ENCODE measurements around the gene OR1B1. TPM values are rescaled to one million over a fixed set of nuclear protein-coding genes. Genes with fewer than 3 reads are reported as not detected.

OR1B1 gene
- total and polyA plus RNA-seq, 2 of the 8 experiments (the other 6 are each of a cell fraction or from before 2014, with no cell fraction given), result not detected

DNA sequence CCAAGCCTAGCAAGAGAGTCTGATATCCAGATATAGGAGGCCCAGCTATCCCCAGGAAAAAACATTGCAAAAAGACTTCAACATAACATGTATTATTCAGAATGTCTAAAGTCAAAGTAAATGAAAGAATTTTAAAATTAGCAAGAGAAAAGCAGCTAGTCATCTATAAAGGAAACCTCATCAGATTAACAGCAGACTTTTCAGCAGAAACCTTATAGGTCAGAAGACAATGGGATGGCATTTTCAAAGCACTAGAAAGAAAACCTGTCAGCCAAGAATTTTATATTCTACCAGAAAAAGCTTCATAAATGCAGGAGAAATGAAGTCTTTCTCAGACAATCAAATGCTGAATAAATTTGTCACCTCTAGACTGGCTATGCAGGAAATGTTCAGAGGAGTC, 27.4 kb upstream of the OR1B1 start:
- H4K91ac ChIP-seq (replicated peaks; ENCODE audit: insufficient read length, low read length), result no peak overlapping the region
- no peak overlapping the region for H2BK12ac ChIP-seq (ENCODE audit: low read depth, low read length)
- H3K79me1 ChIP-seq (ENCODE audit: low read depth, low read length), result no peaks in the 10 kb centered on the region
- no peaks in the 10 kb centered on the region for H3K4me1 ChIP-seq (replicated peaks in 1 of 4; ENCODE audit: control insufficient read depth in 3 of 4, insufficient read depth in 4 of 4, low read length in 3 of 4)
- no peak overlapping the region for H3K27ac ChIP-seq (ENCODE audit: low read depth, low read length)
- H2AFZ ChIP-seq (ENCODE audit: low read length), result no peak overlapping the region
- CTCF ChIA-PET (ENCODE audit: partially characterized antibody), result interaction anchor here (1.0 kb wide), 1 partner anchor 10 kb away, joined by 3 read pairs; no protein-coding TSS in a partner anchor
- H3K4ac ChIP-seq (replicated peaks; ENCODE audit: insufficient read length, low read depth, low read length), result no peak overlapping the region
- no peaks in the 10 kb centered on the region for H3K23me2 ChIP-seq (ENCODE audit: low read depth, low read length)
- no peak overlapping the region for H2BK15ac ChIP-seq (ENCODE audit: low read length)
- no peaks in the 10 kb centered on the region for H3K27me3 ChIP-seq (replicated peaks in 1 of 4; ENCODE audit: control insufficient read depth in 3 of 4, extremely low read depth in 1 of 4, insufficient read depth in 3 of 4, low read length in 3 of 4)
- H3K4me3 ChIP-seq (ENCODE audit: extremely low read depth in 1 of 4, insufficient read depth in 2 of 4, low read depth in 3 of 4, low read length in 4 of 4), result no peak overlapping the region
- no peak overlapping the region for H2BK5ac ChIP-seq (ENCODE audit: low read depth, low read length)
- no peak for FAIRE-seq
- no peak overlapping the region for H2BK120ac ChIP-seq (replicated peaks; ENCODE audit: low read depth, low read length)
- H4K5ac ChIP-seq (ENCODE audit: insufficient read length, low read depth, low read length), result no peak overlapping the region
- no peak overlapping the region for H3K18ac ChIP-seq (ENCODE audit: extremely low read depth, low read length)
- no peak overlapping the region for H3K56ac ChIP-seq (replicated peaks; ENCODE audit: insufficient read length, low read depth, low read length)
- no peak overlapping the region for H2AK5ac ChIP-seq (ENCODE audit: low read depth, low read length)
- H3K4me2 ChIP-seq (ENCODE audit: insufficient read depth in 1 of 2, low read depth in 2 of 2, low read length in 2 of 2), result no peak overlapping the region
- H4K20me1 ChIP-seq (replicated peaks in 1 of 2; ENCODE audit: control insufficient read depth in 1 of 2, insufficient read depth in 2 of 2, low read length in 2 of 2), result no peaks in the 10 kb centered on the region
- no peak overlapping the region for H2BK20ac ChIP-seq (ENCODE audit: low read length)
- POLR2A ChIA-PET (ENCODE audit: partially characterized antibody), result no interaction called here
- peaks cover 54 to 63% of the 10 kb centered on the region in 2 experiments for H3K9me3 ChIP-seq (ENCODE audit: insufficient read depth in 2 of 2, low read depth in 1 of 2, low read length in 1 of 2)
- no peak overlapping the region for H3K14ac ChIP-seq (ENCODE audit: insufficient read length)
- H3K79me2 ChIP-seq (ENCODE audit: control insufficient read depth in 1 of 2, insufficient read depth in 2 of 2, low read length in 2 of 2), result no peaks in the 10 kb centered on the region
- no peak overlapping the region for H3K23ac ChIP-seq (ENCODE audit: insufficient read length)
- H3K36me3 ChIP-seq (ENCODE audit: control insufficient read depth in 2 of 4, insufficient read depth in 4 of 4, low read length in 3 of 4), result no peaks in the 10 kb centered on the region
- H4K8ac ChIP-seq (ENCODE audit: extremely low read depth, insufficient read depth, low read length), result no peak overlapping the region
- no peak overlapping the region for H3K9ac ChIP-seq (replicated peaks in 1 of 4; ENCODE audit: extremely low read depth in 1 of 4, low read depth in 3 of 4, low read length in 3 of 4)
- DNase-seq (ENCODE audit: low read depth in 1 of 2, low spot score in 2 of 2), result no peak
- TF ChIP-seq CHD2 (IDR thresholded peaks at IDR 0.05; ENCODE audit: low read length) (no peak), HDAC6 (IDR thresholded peaks at IDR 0.05; ENCODE audit: low read depth, low read length) (no peak), ZNF274 (IDR thresholded peaks at IDR 0.05; ENCODE audit: borderline replicate concordance, extremely low read depth, low read length) (no peak), SP2 (IDR thresholded peaks at IDR 0.05; ENCODE audit: low read length) (no peak), SIRT6 (IDR thresholded peaks at IDR 0.05; ENCODE audit: low read length) (no peak), E2F6 (IDR thresholded peaks at IDR 0.05) (no peak), TBP (IDR thresholded peaks at IDR 0.05; ENCODE audit: low read depth, low read length) (no peak), RFX5 (IDR thresholded peaks at IDR 0.05; ENCODE audit: borderline replicate concordance, low read depth, low read length) (no peak), TAF7 (optimal IDR thresholded peaks at IDR 0.05; ENCODE audit: borderline replicate concordance, low read depth, low read length) (no peak), FOSL1 (IDR thresholded peaks at IDR 0.05; ENCODE audit: insufficient read depth, low read depth, low read length) (no peak), MAFK (IDR thresholded peaks at IDR 0.05; ENCODE audit: low read depth, low read length) (no peak), POLR2A (IDR thresholded peaks at IDR 0.05; ENCODE audit: control extremely low read depth in 1 of 2, low read depth in 2 of 2, low read length in 2 of 2) (no peak), RNF2 (IDR thresholded peaks at IDR 0.05; ENCODE audit: borderline replicate concordance, low read depth, low read length, missing control alignments, poor library complexity, severe bottlenecking) (no peak), CTBP2 (IDR thresholded peaks at IDR 0.05; ENCODE audit: borderline replicate concordance, insufficient read depth, insufficient read length, low read length) (no peak), HDAC2 (IDR thresholded peaks at IDR 0.05; ENCODE audit: borderline replicate concordance in 1 of 2, low read depth in 2 of 2, low read length in 2 of 2) (no peak)

All from H1 (cell line).